Stimulated activated CD4-positive, alpha-beta T cell treated with anti-CD3 and anti-CD28 coated beads, TNF-alpha, amount 100 ng/mL, for 1 hour (primary cell): Measurements from ENCODE around the gene RBBP8NL.

Experiments
- DNase-seq, 3 donors: peaks; one replicate each; pipeline ENCODE4 v3.0.0-alpha.2; 2020; ENCODE audit warnings: low read depth in 3 of 3, low spot score in 1 of 3

Gene RBBP8NL

GRCh38 chr20:62422636-62423325 lies 4.6 kb downstream of the RBBP8NL start:
- no peak for DNase-seq

GRCh38 chr20:62421716-62421990 lies 5.7 kb downstream of the RBBP8NL start:
- no peak for DNase-seq

- DNase-seq = no peak
Measured at GRCh38 chr20:62420846-62421715, 6.3 kb downstream of the RBBP8NL start.

GRCh38 chr20:62419759-62420158 lies 7.6 kb downstream of the RBBP8NL start:
- no peak for DNase-seq

GRCh38 chr20:62418709-62419487 lies 8.4 kb downstream of the RBBP8NL start:
- DNase-seq = no peak

- DNase-seq = no peak
Measured at GRCh38 chr20:62417981-62418708, 9.2 kb downstream of the RBBP8NL start.

GRCh38 chr20:62416651-62417637 lies 10.4 kb downstream of the RBBP8NL start:
- DNase-seq = no peak

- no peak for DNase-seq
Measured at GRCh38 chr20:62415354-62416111, 11.8 kb downstream of the RBBP8NL start.

GRCh38 chr20:62413896-62414481 lies 13.3 kb downstream of the RBBP8NL start:
- no peak for DNase-seq

- DNase-seq = no peak
Measured at GRCh38 chr20:62413025-62413570, 14.2 kb downstream of the RBBP8NL start.

- no peak for DNase-seq
Measured at GRCh38 chr20:62412194-62413024, 14.9 kb downstream of the RBBP8NL start.

- DNase-seq = no peak
Measured at GRCh38 chr20:62411479-62412193, 15.7 kb downstream of the RBBP8NL start.

GRCh38 chr20:62410746-62411478 lies 16.4 kb downstream of the RBBP8NL start:
- no peak for DNase-seq

GRCh38 chr20:62409931-62410745 lies 17.2 kb downstream of the RBBP8NL start:
- no peak for DNase-seq

- no peak for DNase-seq
Measured at GRCh38 chr20:62409086-62409853, 18.1 kb downstream of the RBBP8NL start.
